Left hindlimb (tissue), 1 donor: Measurements from ENCODE around the gene ZNF579.

Experiments
- DNase-seq: peaks from one replicate; pipeline ENCODE4 v3.0.0-alpha.2; 2018

ZNF579 gene

DNA sequence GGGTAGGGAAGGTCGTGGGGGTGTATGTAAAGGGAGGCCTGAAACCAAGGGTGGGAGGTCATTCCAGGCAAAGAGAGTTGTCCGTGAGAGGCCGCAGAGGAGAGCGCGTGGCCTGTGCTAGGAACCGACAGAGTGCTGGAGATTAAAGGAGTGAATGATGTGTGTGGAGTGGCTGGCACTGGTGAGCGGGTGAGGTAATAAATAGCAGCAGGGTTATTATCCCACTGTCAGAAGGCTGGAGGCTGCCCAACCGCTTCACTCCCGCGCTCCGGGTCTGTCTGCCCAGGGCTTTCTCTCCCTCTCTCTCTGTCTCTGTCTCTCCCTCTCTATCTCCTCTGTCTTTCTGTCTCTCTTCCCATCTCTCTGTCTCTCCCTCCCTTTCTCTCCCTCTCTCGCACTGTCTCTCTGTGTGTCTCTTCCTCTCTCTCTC lies 17.4 kb downstream of the ZNF579 start:
- DNase-seq: peak; percentile 54

DNA sequence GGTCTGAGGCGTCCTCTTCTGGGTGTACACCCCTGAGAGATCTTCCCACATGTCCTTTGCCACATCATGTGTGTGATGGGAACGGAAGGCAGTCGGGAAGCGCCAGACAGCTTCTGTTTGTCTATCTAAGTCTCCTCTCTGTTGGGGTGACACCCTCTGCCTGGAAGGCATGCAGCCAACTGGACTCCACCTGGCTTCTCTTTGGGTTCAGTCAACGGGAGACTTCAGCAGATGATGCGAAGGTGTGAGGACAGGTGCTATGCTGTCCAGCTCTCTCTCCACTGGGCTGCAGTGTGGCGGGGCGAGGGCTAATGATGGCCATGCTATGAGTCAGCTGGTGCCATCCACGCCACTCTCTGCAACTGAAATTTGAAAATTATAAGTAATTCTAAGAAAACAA lies 21.0 kb downstream of the ZNF579 start:
- no peak for DNase-seq

- DNase-seq: no peak
These were observed 25.9 kb downstream of the ZNF579 start for GRCh38 chr19:55554741-55555152.

- DNase-seq: no peak
These were observed 26.3 kb downstream of the ZNF579 start for GRCh38 chr19:55554302-55554701.

- no peak for DNase-seq
These were observed 27.1 kb downstream of the ZNF579 start for GRCh38 chr19:55553217-55554182.

- DNase-seq: no peak
These were observed 28.0 kb downstream of the ZNF579 start for GRCh38 chr19:55552620-55553019.

- DNase-seq: no peak
These were observed 28.4 kb downstream of the ZNF579 start for GRCh38 chr19:55552206-55552605.

DNA sequence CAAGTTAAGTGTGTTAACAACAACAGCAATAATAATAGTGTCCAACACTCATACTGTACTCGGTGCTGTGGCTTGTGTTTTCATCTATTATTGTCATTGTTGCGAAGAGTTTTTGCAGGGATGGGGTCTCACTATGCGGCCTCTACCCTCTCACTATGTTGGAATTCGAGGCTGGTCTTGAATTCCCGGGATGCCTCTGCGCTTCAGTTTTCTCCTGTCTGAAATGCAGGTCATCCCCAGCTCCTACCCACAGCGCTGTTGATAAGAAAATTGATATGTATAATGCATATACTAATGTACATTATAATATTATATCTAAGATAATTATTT lies 30.4 kb downstream of the ZNF579 start:
- DNase-seq: no peak

DNA sequence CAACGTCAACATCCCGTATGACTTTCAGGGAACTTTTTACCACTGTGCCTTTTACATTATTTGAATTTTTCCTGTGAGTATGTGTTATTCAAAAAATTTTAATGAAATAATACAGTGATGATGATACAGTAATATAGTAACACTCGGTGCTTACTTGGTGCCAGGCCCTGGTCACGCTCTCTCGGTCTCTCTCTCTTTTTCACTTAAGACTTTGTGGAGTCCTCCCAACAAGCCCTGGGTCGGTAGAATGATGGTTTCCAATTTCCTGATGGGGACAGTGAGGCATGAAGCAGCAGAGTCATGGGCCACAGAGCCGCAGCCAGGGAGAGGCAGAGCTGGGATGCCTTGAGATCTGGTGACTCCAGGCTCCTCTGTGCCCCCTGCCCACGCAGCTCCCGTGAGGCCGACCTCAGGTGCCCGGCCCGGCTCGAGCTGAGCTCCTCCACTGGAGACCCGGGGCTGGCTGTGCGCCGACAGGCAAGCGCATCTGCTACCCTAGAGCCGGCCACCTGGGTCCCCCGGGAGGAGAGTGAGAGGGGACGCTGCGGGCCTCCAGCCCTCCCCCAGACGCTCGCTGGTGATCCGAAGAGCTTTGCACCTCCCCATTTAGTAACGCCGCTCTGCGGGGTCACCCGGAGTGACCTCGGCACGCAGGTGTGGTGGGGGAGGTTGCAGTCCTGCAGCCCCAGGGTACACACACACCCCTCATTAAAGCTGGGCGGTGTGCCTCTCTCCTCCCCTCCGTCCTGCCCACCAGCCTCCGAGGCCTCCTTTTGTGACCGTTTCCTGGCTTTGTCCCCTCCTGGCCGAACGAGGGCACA lies 30.9 kb downstream of the ZNF579 start:
- DNase-seq: no peak

DNA sequence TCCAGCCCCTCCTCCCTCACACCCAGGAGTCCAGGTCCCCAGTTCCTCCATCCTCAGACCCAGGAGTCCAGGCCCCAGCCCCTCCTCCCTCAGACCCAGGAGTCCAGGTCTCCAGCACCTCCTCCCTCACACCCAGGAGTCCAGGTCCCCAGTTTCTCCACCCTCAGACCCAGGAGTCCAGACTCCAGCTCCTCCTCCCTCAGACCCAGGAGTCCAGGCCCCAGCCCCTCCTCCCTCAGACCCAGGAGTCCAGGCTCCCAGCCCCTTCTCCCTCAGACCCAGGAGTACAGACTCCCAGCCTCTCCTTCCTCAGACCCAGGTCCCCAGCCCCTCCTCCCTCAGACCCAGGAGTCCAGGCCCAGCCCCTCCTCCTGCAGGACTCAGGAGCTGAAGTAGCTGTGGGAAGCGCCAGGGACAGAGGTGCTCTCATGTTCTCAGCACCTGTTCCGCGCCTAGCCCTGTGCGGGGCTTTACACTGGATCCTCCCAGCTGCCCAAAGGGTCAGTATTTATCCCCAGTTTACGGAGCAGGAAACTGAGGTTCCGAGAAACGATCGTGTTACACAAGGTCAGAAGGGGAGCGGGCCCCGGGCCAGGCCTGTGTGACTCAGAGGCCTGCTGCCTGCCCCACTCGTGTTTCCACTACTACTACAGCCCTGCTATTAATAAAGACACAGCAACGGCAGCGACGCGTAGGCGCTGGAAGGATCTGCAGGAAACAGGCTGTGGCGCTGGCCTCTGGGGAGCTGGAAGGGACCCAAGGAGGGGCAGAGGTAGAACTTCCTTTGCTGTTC lies 33.6 kb downstream of the ZNF579 start:
- DNase-seq: no peak

- DNase-seq: no peak
These were observed 34.6 kb downstream of the ZNF579 start for GRCh38 chr19:55546011-55546410.

- no peak for DNase-seq
These were observed 35.2 kb downstream of the ZNF579 start, which contains the start of gene SBK3 for GRCh38 chr19:55545443-55545842. Gene SBK3 (minus strand): TSS chr19:55545543. CDS start chr19:55545543, 0 bp downstream.

DNA sequence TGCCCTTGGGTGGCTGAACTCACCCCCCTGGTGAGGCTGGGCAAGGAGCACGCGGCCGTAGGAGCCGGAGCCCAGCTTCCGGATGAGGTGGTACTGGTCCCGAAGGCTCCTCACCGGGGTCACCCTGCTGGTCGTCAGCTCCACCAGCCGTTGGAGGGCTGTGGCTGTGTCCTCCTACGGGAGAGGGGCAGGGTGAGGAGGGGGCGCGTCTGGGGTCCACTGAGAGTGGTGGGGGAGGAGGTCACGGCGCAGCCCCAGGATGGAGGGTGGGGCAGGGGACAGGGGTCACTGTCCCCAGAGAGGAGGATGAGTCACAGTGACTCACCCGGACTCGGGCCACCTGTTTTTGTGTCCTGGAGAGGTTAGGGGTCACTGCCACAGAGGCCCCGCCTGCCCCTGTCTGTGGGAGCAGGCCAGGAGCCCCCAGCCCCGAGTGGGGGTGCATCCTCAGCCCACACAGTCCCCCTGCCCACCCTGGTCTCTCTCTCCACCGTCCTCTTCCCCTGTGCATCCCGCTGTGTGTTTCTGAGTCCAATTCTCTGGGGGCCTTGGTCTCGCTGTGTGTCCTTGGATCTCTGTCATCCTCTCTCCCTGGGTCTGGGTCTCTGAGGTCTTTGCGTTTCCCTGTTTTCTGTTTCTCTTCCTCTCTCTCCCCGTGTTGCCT lies 35.7 kb downstream of the ZNF579 start:
- no peak for DNase-seq

DNA sequence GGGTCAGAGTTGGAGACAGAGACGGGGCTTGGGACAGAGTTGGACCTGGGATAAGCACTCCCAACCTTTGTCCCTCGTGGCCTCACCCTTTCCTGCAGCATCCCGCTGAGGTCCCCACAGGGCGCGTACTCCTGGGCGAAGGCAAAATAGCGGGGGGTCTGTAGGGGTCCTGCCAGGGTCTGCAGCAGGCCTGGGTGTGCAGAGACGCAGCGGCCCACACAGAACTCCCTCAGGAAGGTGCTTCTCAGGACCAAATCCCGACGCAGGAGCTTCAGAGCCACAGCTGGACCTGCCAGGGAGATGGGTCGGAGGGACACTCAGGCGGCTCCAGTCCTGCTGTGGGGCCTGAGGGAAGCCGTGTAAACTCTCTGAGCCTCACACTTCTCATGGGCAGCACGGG lies 36.6 kb downstream of the ZNF579 start:
- no peak for DNase-seq

- no peak for DNase-seq
These were observed 37.1 kb downstream of the ZNF579 start for GRCh38 chr19:55543567-55543966.

DNA sequence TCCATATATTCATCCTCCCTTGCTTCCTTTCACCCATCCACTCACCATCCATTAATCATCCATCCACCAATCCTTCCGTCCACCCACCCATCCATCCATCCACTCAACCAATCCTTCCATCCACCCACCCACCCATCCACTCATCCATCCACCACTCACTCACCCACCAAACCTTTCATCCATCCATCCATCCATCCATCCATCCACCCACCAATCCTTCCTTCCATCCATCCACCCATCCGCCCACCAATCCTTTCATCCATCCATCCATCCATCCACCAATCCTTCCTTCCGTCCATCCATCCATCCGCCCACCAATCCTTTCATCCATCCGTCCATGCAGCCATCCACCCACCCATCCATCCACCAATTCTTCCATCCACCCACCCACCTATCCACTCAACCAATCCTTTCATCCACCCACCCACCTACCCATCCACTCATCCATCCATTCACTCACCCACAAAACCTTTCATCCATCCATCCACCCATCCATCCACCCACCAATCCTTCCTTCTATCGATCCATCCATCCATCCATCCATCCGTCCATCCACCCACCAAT lies 38.3 kb downstream of the ZNF579 start:
- DNase-seq: no peak

- DNase-seq: no peak
These were observed 39.6 kb downstream of the ZNF579 start for GRCh38 chr19:55541091-55541490.

GRCh38 chr19:55540619-55541018 lies 40.0 kb downstream of the ZNF579 start:
- no peak for DNase-seq

DNA sequence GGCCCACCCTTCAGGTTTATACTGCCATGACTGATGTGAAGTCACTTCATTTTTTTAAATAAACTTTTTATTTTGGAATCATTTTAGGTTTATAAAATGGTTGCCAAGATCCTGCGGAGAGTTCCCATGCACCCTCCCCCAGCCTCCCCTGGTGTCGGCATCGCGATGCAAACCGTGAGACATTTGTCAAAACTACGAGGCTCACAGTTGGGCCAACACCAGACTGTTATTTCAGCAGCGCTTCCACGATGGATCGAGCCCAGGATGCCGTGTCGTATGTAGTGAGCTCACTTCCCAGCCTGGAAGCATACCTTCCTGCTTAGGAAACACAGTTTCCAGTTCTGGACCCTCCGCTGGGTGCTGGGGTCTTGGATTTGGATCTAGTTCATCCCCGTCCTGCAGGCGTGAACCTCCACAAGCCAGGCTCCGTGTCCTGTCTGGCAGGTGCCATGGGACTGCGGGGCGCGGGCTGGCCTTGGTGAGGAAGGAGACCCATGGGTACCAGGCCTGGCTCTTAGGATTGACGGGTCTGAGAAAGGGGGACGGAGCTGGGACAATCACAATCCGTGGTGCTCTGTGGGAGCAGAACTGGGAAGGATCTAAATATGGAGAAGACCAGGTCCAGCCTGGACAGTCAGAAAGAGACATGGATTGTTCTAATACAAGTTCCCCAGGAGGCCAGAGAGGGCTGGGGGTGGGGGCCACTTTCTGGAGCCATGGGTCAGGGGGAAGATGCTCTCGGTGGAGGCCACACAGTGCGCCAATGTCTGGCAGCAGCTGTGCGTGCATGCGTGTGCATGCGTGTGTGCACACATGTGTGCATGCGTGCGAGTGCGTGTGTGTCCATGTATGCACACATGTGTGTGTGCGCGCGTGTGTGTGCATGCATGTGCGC lies 41.3 kb downstream of the ZNF579 start:
- DNase-seq: no peak

GRCh38 chr19:55538132-55538531 lies 42.5 kb downstream of the ZNF579 start:
- no peak for DNase-seq

- DNase-seq: peak; percentile 77
These were observed 42.9 kb downstream of the ZNF579 start for GRCh38 chr19:55537741-55538111.
